GM21825 (cell line): ENCODE results near the gene ADI1.

Source experiments
- ATAC-seq: cut with Tn5 transposase; IDR thresholded peaks from one replicate; pipeline ENCODE4 v1.9.1; 2021; ENCODE audit warnings: mild to moderate bottlenecking, moderate library complexity; ENCODE audit not compliant: unreplicated experiment

ADI1 gene

GRCh38 chr2:3519255-3520205, at the start of gene ADI1:
TSS of gene ADI1 (minus strand) at chr2:3519531. CDS start at chr2:3519487, 44 bp downstream.
- peak; percentile 61 for ATAC-seq

GRCh38 chr2:3566806-3567205, 47.5 kb upstream of the ADI1 start:
- ATAC-seq, result no peak

GRCh38 chr2:3565117-3565516, 45.8 kb upstream of the ADI1 start:
- ATAC-seq, result no peak

GRCh38 chr2:3563521-3563976, 44.2 kb upstream of the ADI1 start:
- peak; percentile 68 for ATAC-seq

- peak; percentile 96 for ATAC-seq
Observed at GRCh38 chr2:3558205-3559014, 39.1 kb upstream of the ADI1 start, which contains the start of gene RNASEH1. TSS of gene RNASEH1 (minus strand) at chr2:3558333. CDS start at chr2:3558260, 73 bp downstream.

- ATAC-seq, result peak; percentile 21
Observed at GRCh38 chr2:3557639-3558204, 38.4 kb upstream of the ADI1 start.

- no peak for ATAC-seq
Observed at GRCh38 chr2:3553946-3554345, 34.6 kb upstream of the ADI1 start.

GRCh38 chr2:3547915-3548314, 28.6 kb upstream of the ADI1 start:
- ATAC-seq, result no peak

- ATAC-seq, result no peak
Observed at GRCh38 chr2:3545788-3546478, 26.6 kb upstream of the ADI1 start.

- no peak for ATAC-seq
Observed at GRCh38 chr2:3543023-3543683, 23.8 kb upstream of the ADI1 start.

GRCh38 chr2:3542107-3542506, 22.8 kb upstream of the ADI1 start:
- no peak for ATAC-seq

- no peak for ATAC-seq
Observed at GRCh38 chr2:3539836-3540235, 20.5 kb upstream of the ADI1 start.

GRCh38 chr2:3536682-3537632, 17.6 kb upstream of the ADI1 start:
- ATAC-seq, result peak; percentile 48

- no peak for ATAC-seq
Observed at GRCh38 chr2:3535794-3536681, 16.7 kb upstream of the ADI1 start.

GRCh38 chr2:3535467-3535793, 16.1 kb upstream of the ADI1 start:
- ATAC-seq, result no peak

- ATAC-seq, result no peak
Observed at GRCh38 chr2:3534251-3534814, 15.0 kb upstream of the ADI1 start.

- no peak for ATAC-seq
Observed at GRCh38 chr2:3533836-3534235, 14.5 kb upstream of the ADI1 start.

GRCh38 chr2:3532941-3533340, 13.6 kb upstream of the ADI1 start:
- no peak for ATAC-seq
